GM21390 (cell line): ENCODE data around the gene ATP10D.

Experiments used
- ATAC-seq: cut with Tn5 transposase; IDR thresholded peaks from one replicate; pipeline ENCODE4 v1.9.1; 2021; ENCODE audit not compliant: unreplicated experiment

ATP10D gene

DNA sequence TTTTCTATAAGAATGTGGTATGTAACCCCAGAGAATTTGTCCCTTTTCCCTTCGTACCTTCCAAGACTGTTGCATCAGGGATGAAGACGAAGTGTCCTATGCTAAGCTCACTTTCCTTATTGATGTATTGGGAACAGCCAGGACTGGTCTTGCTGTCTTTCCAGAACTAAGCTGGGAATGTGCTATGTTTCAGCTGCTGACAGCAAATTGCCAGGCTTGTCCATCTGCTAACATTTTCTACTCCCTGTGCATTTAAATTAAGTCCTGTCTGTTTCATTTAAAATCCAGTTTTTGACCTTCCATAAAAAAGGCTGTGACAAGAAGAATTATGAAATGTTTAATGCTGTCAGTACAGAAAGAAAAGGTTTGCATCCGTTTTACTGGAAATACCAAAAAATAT is 87.9 kb downstream of the ATP10D start:
- no peak for ATAC-seq

DNA sequence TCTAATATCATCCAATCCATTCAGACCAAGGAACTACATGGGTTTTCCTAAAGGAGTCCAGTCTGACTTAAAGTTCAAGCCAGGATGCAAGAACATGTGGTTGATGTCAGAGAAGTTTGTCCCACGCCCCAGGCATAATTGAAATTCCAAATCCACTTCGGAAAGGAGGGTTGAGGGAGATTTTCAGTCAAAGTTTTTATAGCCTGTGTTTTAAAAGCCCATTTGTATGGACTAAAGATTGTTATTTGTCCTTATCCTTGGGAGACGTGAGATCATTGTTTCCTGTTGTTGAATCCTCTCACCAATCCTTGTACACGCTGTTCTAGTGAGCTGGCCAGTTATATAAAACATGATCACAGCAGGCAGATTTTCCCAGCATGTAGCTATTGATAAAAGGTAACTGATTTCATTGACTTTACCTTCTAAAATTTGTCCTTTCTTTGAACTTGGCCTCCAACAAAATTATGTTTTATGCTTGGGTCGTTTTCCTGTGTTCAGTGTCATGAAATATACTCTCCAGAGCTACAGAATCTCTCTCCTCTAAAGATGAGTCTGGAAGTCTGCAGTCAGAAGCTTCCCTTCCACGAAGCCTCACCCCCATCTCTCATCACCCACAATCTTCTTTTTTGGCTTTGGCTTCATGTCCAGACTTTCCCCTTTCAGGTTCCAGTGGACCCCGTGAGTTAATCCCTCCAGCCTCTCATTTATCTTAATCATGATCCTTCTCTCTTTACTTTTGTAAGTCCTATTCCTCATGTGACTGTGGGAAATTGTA is 92.9 kb downstream of the ATP10D start:
- no peak for ATAC-seq

DNA sequence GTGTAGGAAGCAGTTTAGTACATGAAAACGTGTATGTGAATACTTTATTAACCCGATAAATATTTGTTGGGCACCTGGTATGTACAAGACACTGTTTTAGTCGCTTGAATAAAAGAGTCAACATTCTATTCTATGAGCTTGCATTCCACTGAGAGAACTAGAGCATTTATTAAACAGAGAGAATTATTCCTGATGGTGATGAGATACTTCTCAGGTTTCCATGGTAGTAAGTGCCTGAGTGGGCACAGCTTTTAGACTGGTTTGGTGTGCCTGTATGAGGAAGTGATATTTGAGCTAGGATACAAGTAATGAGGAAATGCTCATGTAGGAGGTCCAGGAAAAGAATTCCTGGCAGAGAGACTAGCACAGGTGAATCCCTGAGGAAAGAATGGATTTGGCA is 94.2 kb downstream of the ATP10D start:
- ATAC-seq, result no peak

DNA sequence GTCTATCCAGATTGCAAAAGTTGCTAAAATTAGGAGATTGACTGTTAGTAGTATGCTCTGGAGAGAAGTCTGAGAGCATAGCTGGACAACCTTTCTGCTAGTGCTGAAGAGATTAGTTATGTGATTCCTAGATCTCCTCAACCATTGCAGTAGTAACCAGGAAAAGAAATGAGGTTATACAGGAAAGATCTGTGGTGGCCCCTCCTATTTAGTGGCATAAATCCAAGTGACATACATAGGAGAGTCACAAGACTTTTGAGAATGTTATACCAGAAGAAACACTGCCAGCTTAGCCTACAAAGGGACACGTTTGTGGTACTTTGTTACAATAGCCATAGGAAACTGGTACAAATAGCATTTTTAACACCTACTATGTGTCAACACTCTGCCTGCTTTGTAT is 105.2 kb downstream of the ATP10D start:
- no peak for ATAC-seq

DNA sequence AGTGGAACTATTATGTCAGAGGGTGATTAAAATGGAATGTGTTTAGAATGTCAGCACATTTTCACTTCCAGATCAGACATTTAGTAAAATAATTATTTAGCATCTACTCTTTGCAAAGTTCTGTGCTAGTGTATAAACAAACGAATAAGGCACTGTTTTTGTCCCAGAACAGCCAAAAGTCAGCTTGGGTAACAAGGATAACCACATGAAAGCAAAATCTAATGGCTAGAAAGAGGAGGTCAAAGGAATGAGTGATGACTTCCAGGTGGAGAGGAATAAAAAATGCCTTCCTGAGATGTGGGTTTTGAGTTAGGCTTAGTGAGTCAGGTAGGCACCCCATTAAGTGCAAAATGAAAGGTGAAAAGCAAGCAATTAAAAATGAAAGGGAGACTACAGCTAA is 112.6 kb downstream of the ATP10D start:
- ATAC-seq, result no peak

DNA sequence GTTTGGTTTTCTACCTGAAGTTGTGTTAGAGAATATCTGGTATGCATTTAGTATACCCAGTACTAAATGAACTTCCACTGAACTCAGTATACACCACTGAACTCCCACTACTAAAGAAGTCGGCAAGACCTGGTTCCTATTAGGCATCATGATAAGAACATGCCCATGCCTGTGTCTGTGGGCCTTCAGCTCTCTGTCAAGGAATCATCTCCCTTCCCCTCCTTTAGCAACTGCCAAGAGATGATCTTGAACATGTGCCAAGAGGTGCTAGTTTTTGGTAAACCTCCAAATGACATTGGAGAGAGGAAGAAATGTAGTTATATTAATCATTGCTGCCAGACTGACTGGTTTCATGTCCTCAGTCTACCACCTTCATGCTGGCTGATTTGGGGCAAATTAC is 113.2 kb downstream of the ATP10D start:
- no peak for ATAC-seq

DNA sequence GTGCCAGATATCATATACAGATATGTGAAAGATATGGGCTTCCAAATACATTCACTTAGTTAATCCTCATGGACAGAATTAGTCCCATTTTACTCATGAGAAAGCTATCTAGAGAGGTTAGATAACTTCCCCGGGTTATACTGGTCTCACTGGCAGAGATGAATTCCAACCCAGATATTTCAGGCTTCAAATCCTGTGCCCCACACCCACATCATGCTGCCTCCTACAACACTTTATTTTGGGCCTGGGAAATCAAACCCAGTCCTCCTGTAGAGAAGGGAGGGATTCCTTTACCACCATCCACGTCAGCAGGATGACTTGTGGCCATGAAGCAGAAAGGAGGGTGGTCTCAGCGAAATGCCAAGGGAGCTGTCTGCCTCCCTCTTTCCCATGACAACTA is 113.8 kb downstream of the ATP10D start:
- no peak for ATAC-seq

DNA sequence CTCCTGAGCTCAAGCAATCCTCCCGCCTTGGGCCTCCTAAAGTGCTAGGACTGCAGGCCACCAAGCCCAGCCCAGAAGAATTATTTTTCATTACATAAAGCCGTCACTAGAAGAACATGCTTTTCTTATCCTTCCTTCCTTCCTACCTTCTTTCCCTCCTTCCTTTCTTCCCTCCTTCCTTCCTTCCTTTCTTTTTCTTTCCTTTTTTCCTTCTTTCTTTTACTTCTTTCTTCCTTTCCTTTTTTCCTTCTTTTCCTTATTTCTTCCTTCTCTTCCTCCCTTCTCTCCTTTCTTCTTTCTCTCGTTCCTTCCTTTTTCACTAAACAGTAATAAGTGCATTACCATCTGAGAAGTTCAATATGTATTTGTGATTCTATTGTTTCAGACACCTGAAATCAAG is 121.4 kb downstream of the ATP10D start:
- no peak for ATAC-seq

DNA sequence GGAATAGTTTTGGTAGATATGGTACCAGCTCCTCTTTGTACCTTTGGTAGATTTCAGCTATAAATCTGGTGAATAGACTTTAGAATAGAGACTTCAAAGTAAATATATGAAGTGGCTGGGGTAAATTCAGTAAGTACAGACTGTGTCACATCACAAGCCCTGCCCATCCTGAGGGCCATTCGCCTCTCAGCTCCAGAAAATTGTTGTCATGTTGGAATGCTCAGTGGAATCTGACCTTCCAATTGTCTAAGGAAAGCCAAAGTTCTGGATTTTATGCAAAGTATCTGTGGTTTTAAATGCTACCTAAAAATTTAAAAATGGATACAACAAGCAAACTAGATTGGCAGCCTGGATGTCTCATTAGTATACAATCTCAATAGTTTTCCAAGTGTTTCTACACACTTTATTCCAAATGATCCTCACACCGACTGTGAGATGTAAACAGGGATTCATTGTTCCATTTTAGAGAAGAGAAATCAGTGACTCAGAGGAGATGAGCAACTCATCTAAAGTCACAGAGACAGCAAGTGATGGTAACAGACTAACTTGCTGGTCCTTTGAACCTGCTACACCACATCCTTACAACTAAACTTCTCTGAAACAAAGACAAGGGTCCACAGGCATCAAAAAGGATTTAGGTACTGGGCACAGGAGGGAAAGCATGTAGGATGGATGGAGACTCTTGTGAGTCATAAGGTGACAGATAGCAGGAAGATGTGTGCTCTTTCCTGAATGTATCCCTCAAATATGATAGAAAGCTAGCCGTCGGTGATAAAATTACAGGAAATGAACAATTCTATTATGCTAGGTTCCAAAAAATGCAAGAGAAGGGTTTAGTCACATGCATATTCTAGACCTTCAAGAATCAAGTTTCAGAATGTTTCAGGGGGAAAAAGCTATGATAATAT is 127.3 kb downstream of the ATP10D start:
- no peak for ATAC-seq

DNA sequence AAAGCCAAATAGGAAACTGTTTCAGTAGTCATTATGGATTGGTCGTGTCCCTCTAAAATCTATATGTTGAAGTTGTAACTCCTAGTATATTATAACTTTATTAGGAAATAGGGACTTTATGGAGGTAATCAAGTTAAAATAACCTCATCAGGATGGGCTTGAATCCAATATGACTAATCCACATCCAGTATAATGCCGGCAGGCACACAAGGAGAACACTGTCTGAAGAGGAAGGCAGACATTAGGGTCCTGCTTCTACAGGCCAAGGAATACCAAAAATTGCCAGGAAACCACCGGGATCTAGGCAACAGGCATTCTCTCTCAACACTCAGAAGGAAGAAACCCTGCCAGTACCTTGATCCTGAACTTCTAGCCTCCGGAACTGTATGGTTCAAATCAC is 130.3 kb downstream of the ATP10D start:
- no peak for ATAC-seq

DNA sequence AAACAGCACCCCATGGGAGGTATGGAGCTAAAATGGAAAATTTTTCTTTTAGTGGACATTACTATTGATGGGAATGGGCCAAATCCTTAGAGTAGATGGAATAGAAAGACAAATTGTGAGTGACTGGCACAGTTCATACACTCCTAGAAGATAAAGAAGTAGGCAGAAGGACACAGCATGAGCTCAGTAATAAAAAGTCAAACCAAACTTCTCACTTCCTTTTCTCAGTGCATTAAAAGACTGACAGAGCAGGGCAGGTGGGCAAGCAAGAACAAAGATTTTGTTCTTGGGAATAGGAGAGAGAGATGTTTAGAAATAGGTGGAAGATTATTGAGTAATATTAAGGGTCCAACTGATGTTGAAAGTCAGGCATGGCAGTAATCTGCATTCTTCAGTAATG is 132.5 kb downstream of the ATP10D start:
- no peak for ATAC-seq

DNA sequence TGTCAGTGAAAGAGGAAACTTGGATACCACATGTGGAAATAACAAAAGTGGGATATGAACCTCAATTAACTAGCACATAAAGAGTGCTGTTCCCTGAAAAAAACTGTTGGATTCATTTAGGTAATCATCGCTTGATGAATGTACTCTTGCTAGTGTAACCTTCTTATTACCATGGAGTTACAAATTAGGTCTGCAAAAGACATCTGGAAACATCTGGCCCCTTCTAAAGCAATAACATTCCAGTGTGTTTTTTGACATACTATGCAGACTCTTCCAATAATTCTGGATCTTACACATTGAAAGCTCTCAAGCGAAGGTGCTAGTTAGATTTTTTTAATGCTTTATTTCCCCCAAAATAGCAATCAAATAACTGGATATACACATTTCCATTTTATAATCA is 134.6 kb downstream of the ATP10D start:
- ATAC-seq, result no peak

DNA sequence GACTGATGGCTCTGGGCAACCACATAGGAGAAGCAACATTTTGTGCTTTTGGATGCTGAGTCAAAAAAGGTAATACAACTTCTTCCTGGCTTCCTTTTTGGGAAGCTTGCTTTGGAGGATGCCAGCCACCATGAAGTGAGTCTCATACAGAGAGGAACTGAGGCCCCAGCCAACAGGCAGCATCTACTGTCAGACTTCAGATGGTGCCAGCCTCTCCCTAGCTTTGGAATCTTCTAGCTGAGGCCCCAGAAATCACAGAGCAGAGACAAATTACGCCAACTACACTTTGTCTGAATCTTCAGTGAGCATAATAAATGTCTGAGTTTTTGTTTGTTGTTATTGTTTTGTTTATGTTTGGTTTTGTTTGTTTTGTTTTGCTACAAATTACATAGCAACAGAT is 136.1 kb downstream of the ATP10D start:
- no peak for ATAC-seq

DNA sequence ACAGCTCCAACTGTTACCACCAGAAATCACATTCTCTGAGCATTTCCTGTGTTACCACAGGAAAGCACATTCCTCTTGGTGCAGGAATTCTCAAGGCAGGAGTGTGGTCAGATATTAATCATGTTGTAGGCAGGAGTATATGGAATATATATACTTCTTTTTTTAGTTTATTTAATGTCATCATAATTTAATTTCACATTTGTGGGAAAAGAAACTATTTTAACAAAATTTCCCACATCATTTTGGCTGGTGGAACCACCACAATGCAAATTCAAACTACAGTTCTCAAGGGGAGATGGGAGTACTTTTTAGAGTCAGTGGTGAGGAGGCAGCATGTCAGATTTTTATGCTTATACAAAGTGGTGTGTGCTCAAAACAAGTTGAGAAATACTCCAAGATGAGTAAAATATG is 139.0 kb downstream of the ATP10D start:
- ATAC-seq, result no peak

DNA sequence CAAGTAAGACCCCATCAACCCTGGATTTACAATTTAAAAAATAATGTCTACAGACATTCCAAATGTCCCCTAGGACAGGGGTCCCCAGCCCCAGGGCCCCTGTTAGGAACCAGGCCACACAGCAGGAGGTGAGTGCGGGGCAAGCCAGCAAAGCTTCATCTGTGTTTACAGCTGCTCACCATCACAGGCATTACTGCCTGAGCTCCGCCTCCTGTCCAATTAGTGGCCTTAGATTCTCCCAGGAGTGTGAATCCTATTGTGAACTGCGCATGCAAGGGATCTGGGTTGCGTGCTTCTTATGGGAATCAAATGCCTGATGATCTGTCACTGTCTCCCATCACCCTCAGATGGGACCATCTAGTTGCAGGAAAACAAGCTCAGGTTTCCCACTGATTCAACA is 146.1 kb downstream of the ATP10D start:
- ATAC-seq, result no peak

DNA sequence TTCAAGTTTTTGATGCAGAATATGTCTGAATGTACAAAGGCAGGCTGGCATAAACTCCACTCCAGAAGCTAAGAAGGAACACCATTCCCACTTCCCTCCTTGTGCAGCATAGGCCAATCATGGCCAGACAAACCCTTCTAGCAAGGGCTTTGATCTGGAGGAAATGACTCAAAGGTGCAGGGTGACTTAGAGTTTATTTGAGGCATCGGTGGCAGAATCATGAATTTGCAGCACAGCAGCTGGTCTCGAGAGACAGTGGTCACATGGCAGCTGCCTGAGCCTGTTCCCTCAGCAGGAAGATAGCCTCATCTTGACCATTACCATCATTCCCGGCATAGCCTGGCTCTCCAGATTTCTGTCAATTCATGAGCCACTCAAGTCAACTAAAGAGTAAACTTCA is 154.5 kb downstream of the ATP10D start:
- ATAC-seq, result no peak

DNA sequence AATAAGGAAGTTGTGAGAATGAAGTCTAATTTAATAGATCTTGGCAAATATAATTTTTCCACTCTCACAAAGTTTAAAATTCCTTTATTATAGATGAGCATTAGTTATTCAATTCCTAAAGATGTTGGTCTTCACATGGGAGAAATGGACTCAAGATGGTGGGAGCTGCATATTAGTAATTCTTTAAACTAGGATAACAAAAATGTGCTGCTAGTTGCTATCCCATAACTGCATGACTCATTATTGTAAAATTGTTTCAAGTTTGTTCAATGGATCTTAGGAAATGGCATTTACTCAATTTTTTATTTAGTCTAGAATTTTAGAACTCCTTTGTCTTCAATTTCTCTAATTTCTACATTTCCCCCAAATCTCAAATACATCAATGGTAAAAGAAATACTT is 155.8 kb downstream of the ATP10D start:
- ATAC-seq, result no peak

DNA sequence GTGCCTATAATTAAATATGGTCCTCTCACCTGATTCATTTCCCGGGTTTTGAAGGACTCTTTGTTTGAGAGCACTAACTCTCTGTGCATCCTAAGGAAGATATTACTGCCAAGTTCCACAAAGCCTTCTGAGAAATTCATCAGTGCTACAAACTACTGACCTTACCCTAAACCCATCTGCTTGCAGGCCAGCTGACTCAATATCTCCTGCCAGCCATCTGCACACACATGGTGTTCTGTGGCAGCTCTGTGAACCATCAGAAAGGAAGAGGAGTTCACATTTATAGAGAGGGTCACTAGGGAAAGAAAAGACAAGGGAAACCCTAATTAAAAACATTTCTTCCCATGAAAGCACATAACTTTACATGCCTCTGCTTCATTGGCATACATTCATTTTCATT is 156.7 kb downstream of the ATP10D start:
- ATAC-seq, result no peak

DNA sequence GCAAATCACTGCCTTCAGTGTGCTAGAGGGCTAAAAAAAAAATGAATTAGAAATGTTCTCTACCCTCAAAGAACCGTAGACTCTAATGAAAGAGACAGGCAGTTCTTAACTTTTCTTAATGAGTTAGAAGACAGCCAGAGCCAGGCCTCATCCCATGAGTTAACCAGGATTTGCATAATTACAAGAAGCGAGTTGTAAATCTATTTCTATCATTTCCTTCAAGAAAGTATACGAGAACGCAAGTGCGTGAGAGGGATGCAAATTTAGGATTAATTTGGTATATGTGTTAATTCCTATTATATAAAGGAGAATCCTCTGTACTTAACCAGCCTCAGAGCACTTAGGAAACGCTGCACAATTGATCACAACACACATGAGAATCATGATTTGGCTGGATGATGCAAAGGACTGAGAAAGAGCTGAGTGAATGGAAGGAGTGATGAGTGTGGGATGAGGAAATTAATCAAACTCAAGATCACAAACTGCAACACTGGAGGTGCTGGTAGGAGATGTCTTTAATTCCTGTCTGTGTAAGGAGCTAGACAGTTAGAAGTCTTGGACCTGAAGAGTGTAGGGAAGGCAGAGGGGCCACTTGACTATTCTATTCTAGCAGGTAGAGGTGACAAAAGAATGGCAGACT is 157.2 kb downstream of the ATP10D start:
- ATAC-seq, result no peak
